IMR-90 (cell line): ENCODE results near the gene PCCA. TPM values are rescaled to one million over a fixed set of nuclear protein-coding genes. Genes with fewer than 3 reads are reported as not detected.

Experiments used
- ATAC-seq: fragments of 200-7000 bp; cut with Tn5 transposase; 2 replicates; pipeline ENCODE4 v1.9.1; 2020; ENCODE audit warnings: low read depth, mild to moderate bottlenecking, moderate library complexity
- BruUV-seq: library from RNA; stranded (reverse); fragments of 400-500 nt; replicated peaks from 2 replicates; lab custom pipeline; 2021; lab: Mats Ljungman, UMichigan
- CTCF ChIA-PET: fragments of 300-600 bp; formaldehyde crosslinking; extraction: SDS; loops from one replicate; lab custom pipeline; 2021; ENCODE audit warnings: antibody characterized with exemption; lab: Yijun Ruan, JAX
- POLR2A ChIA-PET: fragments of 300-600 bp; sonication (Branson Sonifier 250); formaldehyde crosslinking; loops from one replicate; lab custom pipeline; 2022; ENCODE audit warnings: antibody characterized with exemption; ENCODE audit not compliant: unreplicated experiment; lab: Charles Lee
- DNase-seq: peaks from one replicate; pipeline ENCODE4 v3.0.0; 2013
- H2AFZ ChIP-seq: replicated peaks from 2 replicates; pipeline ENCODE3; 2013; ENCODE audit warnings: low read length, mild to moderate bottlenecking; ENCODE audit not compliant: poor library complexity
- H2AK5ac ChIP-seq: 2 replicates; pipeline ENCODE4 v1.6.1; 2013; ENCODE audit warnings: low read depth, low read length, inconsistent platforms
- H2AK9ac ChIP-seq: replicated peaks from 2 replicates; pipeline ENCODE3; 2013; ENCODE audit warnings: mild to moderate bottlenecking, low read depth, low read length, moderate library complexity; ENCODE audit not compliant: poor library complexity
- H2BK120ac ChIP-seq: 2 replicates; pipeline ENCODE4 v1.6.1; 2013; ENCODE audit warnings: low read depth, low read length, inconsistent platforms
- H2BK15ac ChIP-seq: 3 replicates; pipeline ENCODE4 v1.6.1; 2013; ENCODE audit warnings: low read depth, low read length, inconsistent platforms
- H2BK20ac ChIP-seq: 2 replicates; pipeline ENCODE4 v1.6.1; 2013; ENCODE audit warnings: low read depth, mild to moderate bottlenecking, inconsistent platforms, low read length, moderate library complexity
- H2BK5ac ChIP-seq: 2 replicates; pipeline ENCODE4 v1.6.1; 2013; ENCODE audit warnings: mild to moderate bottlenecking, low read depth, low read length, inconsistent platforms; ENCODE audit not compliant: poor library complexity, severe bottlenecking
- H3K14ac ChIP-seq: replicated peaks from 2 replicates; pipeline ENCODE4 v1.6.1; 2013; ENCODE audit warnings: low read depth, low read length, inconsistent platforms
- H3K18ac ChIP-seq: 2 replicates; pipeline ENCODE4 v1.6.1; 2013; ENCODE audit warnings: low read depth, low read length, control low read depth
- H3K23ac ChIP-seq: 2 replicates; pipeline ENCODE4 v1.6.1; 2013; ENCODE audit warnings: low read depth, low read length, inconsistent platforms
- H3K27ac ChIP-seq: 2 replicates; pipeline ENCODE4 v1.5.1; 2013; ENCODE audit warnings: mild to moderate bottlenecking, control low read depth, low read length; ENCODE audit not compliant: insufficient read depth
- H3K27me3 ChIP-seq: 2 replicates; pipeline ENCODE4 v1.6.1; 2013; ENCODE audit warnings: low read length; ENCODE audit not compliant: control insufficient read depth, insufficient read depth
- H3K36me3 ChIP-seq: 2 replicates; pipeline ENCODE4 v1.6.1; 2013; ENCODE audit warnings: low read length, mixed read lengths; ENCODE audit not compliant: control insufficient read depth, insufficient read depth
- H3K4ac ChIP-seq: 2 replicates; pipeline ENCODE4 v1.6.1; 2013; ENCODE audit warnings: low read depth, low read length, inconsistent platforms
- H3K4me1 ChIP-seq: 2 replicates; pipeline ENCODE4 v1.6.1; 2013; ENCODE audit warnings: low read length, mixed read lengths; ENCODE audit not compliant: control insufficient read depth, insufficient read depth
- H3K4me2 ChIP-seq: 2 replicates; pipeline ENCODE4 v1.6.1; 2013; ENCODE audit warnings: low read depth, mild to moderate bottlenecking, control low read depth, low read length, moderate library complexity
- H3K4me3 ChIP-seq: 2 replicates; pipeline ENCODE4 v1.5.1; 2013; ENCODE audit warnings: low read depth, mild to moderate bottlenecking, control low read depth, low read length, moderate library complexity; ENCODE audit not compliant: insufficient read depth
- H3K56ac ChIP-seq: 2 replicates; pipeline ENCODE4 v1.6.1; 2013; ENCODE audit warnings: low read length, inconsistent platforms; ENCODE audit not compliant: insufficient read depth; ENCODE audit errors: extremely low read depth
- H3K79me1 ChIP-seq, 2 experiments: 2 replicates each; pipeline ENCODE4 v1.6.1; 2013; ENCODE audit warnings: low read length in 2 of 2, inconsistent platforms in 1 of 2, low read depth in 1 of 2
- H3K9ac ChIP-seq: 2 replicates; pipeline ENCODE4 v1.6.1; 2013; ENCODE audit warnings: low read depth, low read length, control low read depth
- H3K9me1 ChIP-seq: 2 replicates; pipeline ENCODE4 v1.6.1; 2013; ENCODE audit warnings: low read length, inconsistent platforms; ENCODE audit not compliant: insufficient read depth
- H3K9me3 ChIP-seq: 2 replicates; pipeline ENCODE4 v1.6.1; 2013; ENCODE audit warnings: low read length; ENCODE audit not compliant: control insufficient read depth, insufficient read depth
- H4K20me1 ChIP-seq: 2 replicates; pipeline ENCODE4 v1.6.1; 2013; ENCODE audit warnings: low read length, inconsistent platforms; ENCODE audit not compliant: insufficient read depth
- H4K5ac ChIP-seq: 2 replicates; pipeline ENCODE4 v1.6.1; 2013; ENCODE audit warnings: mild to moderate bottlenecking, low read depth, low read length, control low read depth
- H4K8ac ChIP-seq, 2 experiments: 2 replicates each; pipeline ENCODE4 v1.6.1; 2013; ENCODE audit warnings: low read depth in 2 of 2, low read length in 2 of 2, control low read depth in 1 of 2, inconsistent platforms in 1 of 2
- H4K91ac ChIP-seq: 2 replicates; pipeline ENCODE4 v1.6.1; 2013; ENCODE audit warnings: low read depth, low read length, inconsistent platforms; ENCODE audit not compliant: insufficient read depth
- BHLHE40 ChIP-seq: fragments of 150-350 bp; IDR thresholded peaks from 2 replicates; pipeline ENCODE4 v1.6.1; 2016; ENCODE audit warnings: mild to moderate bottlenecking, low read depth, low read length
- CEBPB ChIP-seq: IDR thresholded peaks from 2 replicates; pipeline ENCODE4 v1.6.1; 2012; ENCODE audit warnings: low read depth, low read length, improper control_type of control experiment
- CHD1 ChIP-seq: IDR thresholded peaks from 2 replicates; pipeline ENCODE4 v1.6.1; 2012; ENCODE audit warnings: low read depth, low read length, improper control_type of control experiment
- CTCF ChIP-seq: conservative IDR thresholded peaks from 2 replicates; pipeline ENCODE4 v1.5.1; 2012; ENCODE audit warnings: mild to moderate bottlenecking, low read depth, low read length, improper control_type of control experiment
- ELK1 ChIP-seq: fragments of 150-350 bp; IDR thresholded peaks from 2 replicates; pipeline ENCODE4 v1.6.1; 2016; ENCODE audit warnings: low read depth, mild to moderate bottlenecking, low read length, moderate library complexity, borderline replicate concordance
- FOS ChIP-seq: fragments of 150-350 bp; IDR thresholded peaks from 2 replicates; pipeline ENCODE4 v1.6.1; 2016; ENCODE audit warnings: low read depth, low read length
- MAFK ChIP-seq: IDR thresholded peaks from 2 replicates; pipeline ENCODE4 v1.6.1; 2012; ENCODE audit warnings: low read depth, low read length, improper control_type of control experiment
- MAZ ChIP-seq: IDR thresholded peaks from 2 replicates; pipeline ENCODE4 v1.6.1; 2012; ENCODE audit warnings: low read depth, mild to moderate bottlenecking, low read length, improper control_type of control experiment, moderate library complexity, borderline replicate concordance
- MXI1 ChIP-seq: IDR thresholded peaks from 2 replicates; pipeline ENCODE4 v1.6.1; 2012; ENCODE audit warnings: low read depth, mild to moderate bottlenecking, low read length, moderate library complexity, borderline replicate concordance
- NFE2L2 ChIP-seq: fragments of 150-350 bp; IDR thresholded peaks from 2 replicates; pipeline ENCODE4 v1.6.1; 2016; ENCODE audit warnings: low read depth, mild to moderate bottlenecking, low read length
- POLR2A ChIP-seq: IDR thresholded peaks from 2 replicates; pipeline ENCODE4 v1.6.1; 2012; ENCODE audit warnings: mild to moderate bottlenecking, low read depth, low read length
- RAD21 ChIP-seq: IDR thresholded peaks from 2 replicates; pipeline ENCODE4 v1.6.1; 2012; ENCODE audit warnings: low read length, improper control_type of control experiment
- RCOR1 ChIP-seq: IDR thresholded peaks from 2 replicates; pipeline ENCODE4 v1.6.1; 2012; ENCODE audit warnings: mild to moderate bottlenecking, low read length, improper control_type of control experiment; ENCODE audit not compliant: insufficient replicate concordance
- RFX5 ChIP-seq: IDR thresholded peaks from 2 replicates; pipeline ENCODE4 v1.8.0; 2012; ENCODE audit warnings: low read depth, mild to moderate bottlenecking, low read length, moderate library complexity
- SMC3 ChIP-seq: fragments of 150-350 bp; IDR thresholded peaks from 2 replicates; pipeline ENCODE4 v1.6.1; 2016; ENCODE audit warnings: low read depth, mild to moderate bottlenecking, antibody characterized with exemption, low read length, moderate library complexity
- USF2 ChIP-seq: fragments of 150-350 bp; IDR thresholded peaks from 2 replicates; pipeline ENCODE4 v1.6.1; 2017; ENCODE audit warnings: mild to moderate bottlenecking, antibody characterized with exemption, low read length, low read depth
- WGBS, 2 experiments: methylation state at CpG; one replicate each; pipeline versions ENCODE4 v1.1.5 to v1.1.7; 2013; ENCODE audit warnings: missing lambda C conversion rate in 2 of 2; ENCODE audit not compliant: insufficient read length in 1 of 2; ENCODE audit errors: extremely low coverage in 2 of 2; 5-methylcytosine and 5-hydroxymethylcytosine counted together
- dilution Hi-C: fragments of 300-500 bp; cut with HindIII; formaldehyde crosslinking; loops from one replicate; pipeline ENCODE4 v1.14.3; 2018; ENCODE audit warnings: low sequenced_read_pairs; ENCODE audit not compliant: unreplicated experiment
- in situ Hi-C: fragments of 300-500 bp; cut with MboI; formaldehyde crosslinking; loops from 3 replicates; pipeline ENCODE4 v1.14.3; 2019; ENCODE audit warnings: low sequenced_read_pairs, inconsistent platforms, mixed read lengths
- intact Hi-C: fragments of 100-400 bp; cut with micrococcal nuclease; formaldehyde crosslinking; loops from 2 replicates; pipeline ENCODE4 v1.10.0; 2022
- polyA plus RNA-seq, 3 experiments: library from polyadenylated mRNA; depleted of rRNA; stranded (reverse); fragments of >200 nt; gene quantifications; 2 replicates each; pipeline ENCODE4 v1.2.3, GENCODE V29; 2012; ENCODE audit warnings: low replicate concordance in 1 of 3
- total RNA-seq: library from RNA; depleted of rRNA; stranded (reverse); fragments of >200 nt; gene quantifications from 2 replicates; pipeline ENCODE4 v1.2.3, GENCODE V29; 2012

The PCCA gene
- total and polyA plus RNA-seq, 2 of the 4 experiments (the other 2 are of a cell fraction): 7.6 to 24.0 TPM

- no peaks in the 10 kb centered on the region for H3K79me1 ChIP-seq
- TF ChIP-seq MAZ (no peak), BHLHE40 (no peak), RFX5 (no peak), USF2 (no peak), POLR2A (no peak), MXI1 (no peak), ELK1 (no peak), FOS (no peak), RCOR1 (no peak), CHD1 (no peak), NFE2L2 (no peak), CEBPB (no peak), MAFK (no peak), RAD21 (no peak), SMC3 (no peak), CTCF (no peak)
- no peak overlapping the region for H2AK9ac ChIP-seq
- intact Hi-C loops (no loop called here), dilution Hi-C loops (no loop called here), in situ Hi-C loops (no loop called here)
- WGBS, 2 experiments: no CpG with 5 or more reads among the region's 9 CpGs
- H4K20me1 ChIP-seq: no peaks in the 10 kb centered on the region
- H2BK5ac ChIP-seq: no peak overlapping the region
- H3K14ac ChIP-seq: no peak overlapping the region
- no peak overlapping the region for H3K56ac ChIP-seq
- H3K23ac ChIP-seq: no peak overlapping the region
- H2AFZ ChIP-seq: no peak overlapping the region
- H4K5ac ChIP-seq: no peak overlapping the region
- no peak overlapping the region for H3K4me2 ChIP-seq
- H3K4me3 ChIP-seq: no peak overlapping the region
- no peak overlapping the region for H4K91ac ChIP-seq
- no peak overlapping the region for H2BK15ac ChIP-seq
- no peaks in the 10 kb centered on the region for H3K9me3 ChIP-seq
- H3K36me3 ChIP-seq: peaks cover 6% of the 10 kb centered on the region
- H2AK5ac ChIP-seq: no peak overlapping the region
- H3K4ac ChIP-seq: no peak overlapping the region
- H3K18ac ChIP-seq: no peak overlapping the region
- no peaks in the 10 kb centered on the region for H3K27me3 ChIP-seq
- ChIA-PET CTCF (no interaction called here), POLR2A (no interaction called here)
- no peak overlapping the region for H4K8ac ChIP-seq
- BruUV-seq: no TSS peak
- no peaks in the 10 kb centered on the region for H3K4me1 ChIP-seq
- no peak for DNase-seq
- H3K27ac ChIP-seq: no peak overlapping the region
- no peak overlapping the region for H3K9ac ChIP-seq
- no peaks in the 10 kb centered on the region; the same call in 1 of the 2 replicates for H3K9me1 ChIP-seq
- no peak overlapping the region for H2BK20ac ChIP-seq
- ATAC-seq: no peak
- no peak overlapping the region for H2BK120ac ChIP-seq
Observed at GRCh38 chr13:100522618-100523309, 433.9 kb downstream of the PCCA start.
